ENCODE measurements around the gene ATXN10.

DNA sequence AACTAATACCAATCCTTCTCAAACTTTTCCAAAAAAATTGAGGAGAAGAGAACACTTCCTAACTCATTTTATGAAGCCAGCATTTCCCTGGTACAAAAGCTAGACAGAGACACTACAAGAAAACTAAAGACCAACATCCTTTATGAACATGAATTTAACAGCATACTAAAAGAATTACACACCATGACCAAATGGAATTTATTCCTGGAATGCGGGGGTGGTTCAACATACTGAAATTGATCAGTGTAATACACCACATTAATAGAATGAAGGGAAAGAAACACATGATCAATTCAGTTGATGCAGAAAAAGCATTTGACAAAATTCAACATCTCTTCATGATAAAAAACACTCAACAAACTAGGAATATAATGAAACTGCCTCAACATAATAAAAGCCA lies 157.2 kb downstream of the ATXN10 start:
- TF ChIP-seq POLR2AphosphoS5 (IDR thresholded peaks at IDR 0.05; ENCODE audit: low read depth, low read length), result no peak
- TF ChIP-seq SIN3A (IDR thresholded peaks at IDR 0.05; ENCODE audit: borderline replicate concordance, insufficient read depth, low read length), result no peak
- TF ChIP-seq TAF1 (IDR thresholded peaks at IDR 0.05; ENCODE audit: borderline replicate concordance, insufficient read depth, low read length), result no peak
- TF ChIP-seq, protein P1, sequence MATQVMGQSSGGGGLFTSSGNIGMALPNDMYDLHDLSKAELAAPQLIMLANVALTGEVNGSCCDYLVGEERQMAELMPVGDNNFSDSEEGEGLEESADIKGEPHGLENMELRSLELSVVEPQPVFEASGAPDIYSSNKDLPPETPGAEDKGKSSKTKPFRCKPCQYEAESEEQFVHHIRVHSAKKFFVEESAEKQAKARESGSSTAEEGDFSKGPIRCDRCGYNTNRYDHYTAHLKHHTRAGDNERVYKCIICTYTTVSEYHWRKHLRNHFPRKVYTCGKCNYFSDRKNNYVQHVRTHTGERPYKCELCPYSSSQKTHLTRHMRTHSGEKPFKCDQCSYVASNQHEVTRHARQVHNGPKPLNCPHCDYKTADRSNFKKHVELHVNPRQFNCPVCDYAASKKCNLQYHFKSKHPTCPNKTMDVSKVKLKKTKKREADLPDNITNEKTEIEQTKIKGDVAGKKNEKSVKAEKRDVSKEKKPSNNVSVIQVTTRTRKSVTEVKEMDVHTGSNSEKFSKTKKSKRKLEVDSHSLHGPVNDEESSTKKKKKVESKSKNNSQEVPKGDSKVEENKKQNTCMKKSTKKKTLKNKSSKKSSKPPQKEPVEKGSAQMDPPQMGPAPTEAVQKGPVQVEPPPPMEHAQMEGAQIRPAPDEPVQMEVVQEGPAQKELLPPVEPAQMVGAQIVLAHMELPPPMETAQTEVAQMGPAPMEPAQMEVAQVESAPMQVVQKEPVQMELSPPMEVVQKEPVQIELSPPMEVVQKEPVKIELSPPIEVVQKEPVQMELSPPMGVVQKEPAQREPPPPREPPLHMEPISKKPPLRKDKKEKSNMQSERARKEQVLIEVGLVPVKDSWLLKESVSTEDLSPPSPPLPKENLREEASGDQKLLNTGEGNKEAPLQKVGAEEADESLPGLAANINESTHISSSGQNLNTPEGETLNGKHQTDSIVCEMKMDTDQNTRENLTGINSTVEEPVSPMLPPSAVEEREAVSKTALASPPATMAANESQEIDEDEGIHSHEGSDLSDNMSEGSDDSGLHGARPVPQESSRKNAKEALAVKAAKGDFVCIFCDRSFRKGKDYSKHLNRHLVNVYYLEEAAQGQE (IDR thresholded peaks at IDR 0.05; ENCODE audit: insufficient read depth in 1 of 2, low read depth in 2 of 2, low read length in 2 of 2), result no peak

All from PFSK-1 (cell line).